GM18508 (cell line): ENCODE measurements around the gene CCK.

Source experiments
- ATAC-seq: cut with Tn5 transposase; IDR thresholded peaks from one replicate; pipeline ENCODE4 v1.9.1; 2021; ENCODE audit warnings: moderate number of reproducible peaks; ENCODE audit not compliant: insufficient read depth, unreplicated experiment

The CCK gene

DNA sequence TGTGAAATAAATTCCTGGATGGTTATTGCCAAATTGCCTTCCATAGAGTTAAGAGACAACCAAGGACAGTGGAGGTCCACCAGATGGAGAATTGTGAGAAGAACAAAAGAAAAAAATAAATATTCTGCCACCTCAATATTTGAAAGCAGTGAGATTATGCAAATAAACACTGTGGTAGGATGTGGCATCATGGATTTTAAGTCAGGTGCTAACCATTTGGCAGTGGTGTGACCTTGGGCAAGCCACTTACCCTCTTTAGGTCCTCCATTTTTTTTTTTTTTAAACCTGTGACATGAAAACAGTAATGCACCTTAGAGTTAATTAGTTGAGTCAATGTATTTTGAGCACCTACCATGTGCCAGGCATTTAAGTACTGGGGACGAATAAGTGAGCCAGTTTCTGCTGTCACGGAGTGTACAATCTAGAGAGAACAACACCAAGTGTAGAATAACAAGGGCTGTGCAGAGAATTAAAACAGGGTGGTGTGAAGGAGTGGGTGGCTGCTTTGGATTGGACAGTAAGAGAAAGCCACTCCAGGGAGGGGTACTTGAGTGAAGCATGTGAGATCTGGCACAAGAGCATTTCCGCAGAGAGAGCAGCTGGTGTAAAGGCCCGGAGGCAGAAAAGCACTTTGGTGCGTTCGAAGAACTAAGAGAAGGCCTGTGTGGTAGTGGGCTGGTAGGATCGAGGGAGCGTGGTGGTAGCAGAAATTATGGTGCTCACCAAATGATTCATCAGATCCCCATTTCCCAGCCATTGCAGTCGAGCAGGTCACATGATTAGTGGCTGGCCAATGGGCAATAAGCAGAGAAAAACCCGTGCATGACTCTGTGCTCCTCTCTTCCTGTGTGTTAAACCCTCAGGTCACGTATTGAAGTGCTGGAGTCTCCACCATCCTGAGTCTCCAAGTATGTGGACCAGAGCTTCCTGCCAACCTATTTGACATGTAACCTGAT lies 39.2 kb downstream of the CCK start:
- no peak for ATAC-seq

DNA sequence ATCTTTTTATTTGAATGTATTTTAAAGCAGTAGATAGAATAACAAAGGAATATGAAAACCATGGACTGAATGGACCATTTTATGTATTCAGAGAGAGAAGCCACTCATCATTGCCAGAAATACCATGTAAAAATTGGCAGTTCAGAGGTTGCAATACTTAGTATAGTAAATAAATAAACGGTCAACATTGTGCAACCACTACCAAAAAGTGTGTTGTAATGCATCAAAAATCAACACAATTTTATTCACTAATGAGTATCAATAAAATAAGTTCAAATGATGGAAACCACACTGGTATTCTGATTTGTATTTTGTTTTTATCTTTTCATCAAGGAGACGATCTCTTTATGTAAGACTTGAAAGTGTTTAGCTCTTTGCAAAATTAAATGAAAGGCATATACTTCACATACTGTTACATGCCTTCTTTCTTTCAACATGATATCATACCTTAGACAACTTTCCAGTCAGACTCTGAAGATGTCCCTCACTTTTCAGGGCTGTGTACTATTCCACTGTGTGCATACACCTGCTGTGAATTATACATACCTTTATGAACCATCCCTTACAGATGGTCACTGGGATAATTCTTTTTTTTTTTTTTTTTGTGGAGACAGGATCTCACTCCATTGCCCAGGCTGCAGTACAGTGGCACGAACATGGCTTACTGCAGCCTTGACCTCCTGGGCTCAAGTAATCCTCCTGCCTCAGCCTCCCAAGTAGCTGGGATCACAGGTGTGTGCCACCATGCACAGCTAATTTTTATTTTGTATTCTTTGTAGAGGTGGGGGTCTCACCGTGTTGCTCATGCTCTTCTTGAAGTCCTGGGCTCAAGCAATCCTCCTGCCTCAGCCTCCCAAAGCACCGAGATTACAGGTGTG lies 40.3 kb downstream of the CCK start:
- no peak for ATAC-seq

DNA sequence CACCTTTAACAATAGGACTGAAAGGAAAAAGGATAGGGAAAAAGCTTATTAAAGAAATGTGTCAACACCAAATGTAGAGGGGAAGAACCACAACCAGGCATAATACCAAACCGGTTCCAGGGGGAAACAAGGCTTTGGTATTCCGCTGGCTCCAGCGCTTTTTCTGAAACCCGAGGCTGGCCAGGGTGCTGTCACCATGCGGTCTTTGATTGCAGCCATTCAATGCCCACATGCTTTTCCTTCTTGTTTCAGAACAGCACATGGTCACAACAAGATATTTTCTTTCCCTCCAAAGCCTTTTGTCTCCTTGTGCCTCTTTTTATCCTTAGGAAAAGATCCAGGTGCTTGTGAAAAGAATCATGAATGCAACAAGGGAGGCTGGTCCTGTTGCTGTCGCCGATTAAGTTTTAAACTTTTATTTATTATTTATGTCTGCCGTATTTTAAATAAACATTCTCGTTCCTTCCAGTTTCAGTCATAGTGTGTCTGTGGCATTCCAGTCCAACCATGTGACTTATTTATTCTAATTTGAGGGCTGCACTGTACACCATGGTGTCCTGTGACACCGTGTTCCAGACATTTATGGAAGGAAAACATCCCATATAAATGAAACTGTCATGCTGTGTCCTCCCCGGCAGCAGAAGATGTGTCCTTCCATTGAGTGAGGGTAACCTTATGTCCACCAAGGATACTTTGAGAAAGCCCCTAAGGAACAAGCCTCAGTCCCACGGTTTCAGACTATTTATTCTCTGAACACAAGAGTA lies 41.1 kb downstream of the CCK start:
- ATAC-seq, result no peak

DNA sequence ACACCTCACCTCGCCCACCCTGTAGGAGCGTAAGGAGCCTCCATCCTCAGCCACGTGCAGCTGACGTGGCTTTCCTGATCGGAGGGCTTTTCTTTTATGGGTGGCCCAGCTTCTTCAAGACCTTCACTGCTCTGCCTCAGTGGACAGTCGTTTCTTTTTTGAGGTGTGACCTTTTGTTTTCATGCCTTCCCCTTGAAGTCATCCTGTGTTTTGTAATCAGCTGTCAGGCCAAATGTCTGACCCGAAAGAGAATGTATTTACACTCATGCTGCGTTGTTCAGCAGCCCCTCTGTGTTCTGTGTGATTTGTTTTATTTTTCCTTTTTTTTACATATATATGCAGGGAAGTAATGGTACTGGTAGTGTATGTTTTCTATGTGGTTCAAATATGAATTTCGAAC lies 41.8 kb downstream of the CCK start:
- ATAC-seq, result no peak

DNA sequence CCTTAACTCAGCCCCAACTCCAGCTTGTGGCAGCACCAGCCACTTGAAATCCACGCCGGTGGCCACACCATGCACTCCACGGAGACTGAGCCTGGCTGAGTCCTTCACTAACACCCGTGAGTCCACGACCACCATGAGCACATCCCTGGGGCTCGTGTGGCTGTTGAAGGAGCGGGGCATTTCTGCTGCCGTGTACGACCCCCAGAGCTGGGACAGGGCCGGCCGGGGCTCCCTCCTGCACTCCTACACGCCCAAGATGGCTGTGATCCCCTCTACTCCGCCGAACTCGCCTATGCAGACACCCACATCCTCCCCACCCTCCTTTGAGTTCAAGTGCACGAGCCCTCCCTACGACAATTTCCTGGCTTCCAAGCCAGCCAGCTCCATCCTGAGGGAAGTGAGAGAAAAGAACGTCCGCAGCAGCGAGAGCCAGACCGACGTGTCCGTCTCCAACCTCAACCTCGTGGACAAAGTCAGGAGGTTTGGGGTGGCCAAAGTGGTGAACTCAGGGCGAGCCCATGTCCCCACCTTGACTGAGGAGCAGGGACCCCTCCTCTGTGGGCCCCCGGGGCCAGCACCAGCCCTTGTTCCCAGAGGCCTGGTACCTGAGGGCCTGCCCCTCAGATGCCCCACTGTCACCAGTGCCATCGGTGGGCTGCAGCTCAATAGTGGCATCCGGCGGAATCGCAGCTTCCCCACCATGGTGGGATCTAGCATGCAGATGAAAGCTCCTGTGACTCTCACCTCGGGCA lies 42.9 kb downstream of the CCK start:
- ATAC-seq, result no peak

DNA sequence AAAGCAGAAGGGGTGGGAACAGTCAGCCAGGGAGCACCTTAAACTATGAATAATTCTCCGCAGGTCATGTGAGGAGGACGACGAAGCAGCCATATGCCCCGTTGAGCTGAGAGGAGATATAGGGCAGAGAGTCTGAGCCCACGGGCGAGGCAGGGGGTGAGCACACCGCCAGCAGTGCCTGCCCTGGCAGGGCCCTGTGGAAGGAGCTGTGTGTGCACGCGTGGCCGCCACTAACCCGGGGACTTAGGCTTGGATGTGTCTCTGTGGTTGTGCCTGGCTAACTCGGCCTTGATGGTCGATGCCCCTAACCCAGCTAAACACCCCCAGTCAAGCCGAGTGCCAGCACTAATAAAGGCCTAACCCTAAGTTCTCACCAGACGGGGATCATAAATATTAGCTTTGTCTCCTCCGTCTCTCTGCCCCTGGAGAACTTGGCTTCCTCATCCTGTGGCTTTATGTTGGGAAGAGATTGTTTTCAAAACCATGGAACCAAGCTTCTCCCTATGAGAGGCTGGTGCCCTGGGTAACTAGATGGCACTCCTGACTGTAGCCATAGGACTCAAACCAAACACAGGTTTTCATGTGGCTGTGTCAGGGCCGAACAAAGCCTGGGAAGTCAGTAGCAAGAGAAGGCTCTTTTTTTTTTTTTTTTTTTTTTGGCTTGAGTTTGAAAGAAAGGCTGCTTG lies 45.4 kb downstream of the CCK start:
- ATAC-seq, result no peak

DNA sequence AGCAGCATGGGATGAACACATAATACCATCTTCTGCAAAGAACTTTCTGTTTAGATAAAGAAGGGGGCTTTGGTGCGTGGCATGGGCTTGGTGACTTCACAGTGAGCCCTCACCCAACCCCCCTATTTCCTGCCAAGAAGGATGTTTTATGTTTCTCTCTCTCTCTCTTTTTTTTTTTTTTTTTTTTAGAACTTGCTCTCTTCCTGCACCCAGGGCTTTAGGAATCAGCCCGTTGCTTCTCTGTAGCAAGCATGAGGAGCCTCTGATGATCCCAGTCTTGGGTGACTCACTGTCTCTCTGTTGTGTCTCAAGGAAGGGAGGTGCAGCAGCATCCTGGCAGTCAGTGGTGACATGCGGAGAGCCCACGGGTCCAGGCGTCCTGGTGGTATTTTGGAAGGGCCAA lies 49.1 kb downstream of the CCK start:
- ATAC-seq, result no peak

DNA sequence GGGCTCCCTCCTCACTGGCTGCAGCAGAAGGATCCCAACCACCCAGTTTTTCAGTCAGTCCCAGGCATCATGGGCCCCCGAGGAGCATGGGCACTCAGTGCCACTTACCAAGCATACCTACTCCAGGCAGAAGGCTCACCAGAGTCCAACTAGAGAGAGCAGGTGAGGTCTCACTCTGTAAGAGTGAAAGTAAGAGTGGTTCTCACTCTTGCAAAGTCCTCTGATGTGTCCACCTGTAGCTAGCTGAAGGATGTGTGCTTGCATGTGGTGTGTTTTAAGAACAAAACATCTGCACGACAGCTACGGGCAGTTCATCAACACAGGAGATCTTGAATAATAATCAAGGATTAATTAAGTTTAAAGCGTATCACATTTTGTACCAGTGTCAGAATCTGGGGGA lies 49.7 kb downstream of the CCK start:
- ATAC-seq, result no peak

DNA sequence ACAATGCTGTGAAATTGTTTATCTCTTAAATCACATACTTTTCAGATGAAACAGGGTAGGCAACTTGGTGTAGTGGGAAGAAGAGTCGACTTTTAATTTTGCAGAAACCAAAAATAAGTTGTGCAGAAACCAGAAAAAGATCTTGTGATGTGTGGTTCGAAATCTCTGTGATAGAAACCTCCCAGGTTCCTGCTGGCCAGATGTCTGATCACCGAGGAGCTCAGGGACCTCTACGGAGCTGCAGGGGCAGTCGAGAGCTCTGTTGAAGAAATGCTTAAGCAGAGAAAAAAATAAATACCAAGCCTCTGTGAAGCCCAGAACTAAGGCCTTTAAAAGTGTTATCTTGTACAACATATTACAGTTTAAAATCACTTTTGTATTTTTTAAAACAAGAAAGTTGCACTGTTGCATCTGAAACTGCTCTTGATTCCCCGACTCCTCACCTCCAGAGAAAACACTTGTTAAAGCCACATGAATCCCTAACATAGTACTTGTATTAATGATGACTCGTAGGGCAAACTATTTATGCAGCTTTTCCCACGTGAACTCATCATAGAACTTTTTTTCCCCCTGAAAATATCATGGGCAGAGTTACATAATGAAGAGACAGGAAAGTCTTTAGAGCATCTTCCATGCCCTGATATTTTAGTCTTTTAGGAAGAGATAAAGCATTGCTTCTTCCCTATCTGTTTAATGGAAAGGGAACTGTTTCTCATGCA lies 51.3 kb downstream of the CCK start:
- ATAC-seq, result no peak

DNA sequence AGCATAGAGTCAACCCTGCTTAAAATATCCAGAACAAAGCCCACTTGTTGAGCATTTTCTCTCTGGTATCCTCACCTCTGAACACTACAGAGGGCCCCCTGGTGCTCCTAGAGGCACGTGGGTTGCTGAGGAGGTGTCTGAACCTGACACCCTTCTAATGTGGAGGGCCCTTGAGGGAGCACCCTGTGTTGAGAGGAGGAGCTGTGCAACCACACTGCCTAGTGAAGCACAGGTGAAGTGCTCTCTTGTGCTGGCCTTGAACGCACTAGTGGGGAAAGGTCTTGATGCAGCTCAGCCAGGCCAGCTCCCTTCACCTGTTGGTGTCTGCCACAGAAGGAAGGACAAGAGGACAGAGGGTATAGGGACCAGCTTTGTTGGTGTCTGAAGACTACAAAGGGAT lies 51.9 kb downstream of the CCK start:
- no peak for ATAC-seq

DNA sequence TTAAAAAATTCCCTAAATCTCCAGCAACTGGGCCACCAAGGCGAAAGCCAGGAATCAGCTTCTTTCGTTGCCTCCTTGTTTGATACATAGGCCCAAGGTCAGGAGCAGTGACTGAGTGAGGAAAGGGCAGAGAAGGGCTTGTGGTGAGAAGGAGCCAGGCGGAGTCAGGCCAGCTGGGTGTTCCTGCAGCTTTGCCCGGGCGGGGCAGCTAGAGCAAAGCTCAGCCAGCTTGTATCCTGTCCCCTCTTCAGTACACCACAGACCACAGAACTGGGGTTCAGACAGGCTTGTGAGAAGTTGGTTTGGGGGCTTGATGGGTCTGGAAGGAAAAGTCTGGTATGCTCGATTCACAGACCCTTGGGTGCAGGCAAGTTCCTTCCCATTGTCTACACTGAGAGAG lies 52.6 kb downstream of the CCK start:
- ATAC-seq, result no peak

DNA sequence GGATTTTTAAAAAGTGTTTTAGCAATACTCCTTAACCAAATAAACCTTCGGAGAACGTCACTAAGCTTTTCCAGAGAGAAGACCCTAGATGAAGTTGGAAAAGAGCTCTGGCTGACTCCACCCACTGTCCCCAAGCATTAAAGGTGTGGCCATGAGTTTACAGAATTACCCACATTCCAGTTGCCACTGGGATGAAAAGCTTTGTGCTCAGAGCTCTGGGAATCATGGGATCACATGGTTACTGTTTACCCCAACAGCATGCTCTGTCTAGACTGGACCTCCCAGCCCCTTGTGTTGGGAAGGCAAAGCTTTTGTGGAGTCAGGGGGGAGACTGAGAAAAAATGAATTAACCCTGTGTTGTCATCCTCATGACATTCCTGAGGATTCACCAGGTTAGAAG lies 55.3 kb downstream of the CCK start:
- ATAC-seq, result no peak

DNA sequence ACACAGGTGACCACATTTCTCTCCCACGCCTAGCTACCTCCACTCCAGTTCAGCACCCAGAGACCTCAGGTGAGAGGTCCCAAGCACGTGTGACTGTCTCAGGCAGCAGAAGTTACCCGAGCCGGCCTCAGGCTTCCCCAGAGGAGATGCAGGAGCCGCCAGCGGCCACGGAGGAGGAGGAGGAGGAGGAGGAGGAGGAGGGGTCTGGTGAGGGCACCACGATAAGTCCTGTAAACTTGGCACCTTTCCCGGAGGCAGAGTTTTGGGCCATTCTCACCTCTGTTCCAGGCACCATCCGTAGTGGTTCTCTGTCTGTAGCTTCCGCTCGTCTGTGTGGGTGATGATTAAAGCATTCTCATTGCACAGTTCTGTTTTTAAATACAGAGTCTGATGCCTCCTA lies 56.1 kb downstream of the CCK start:
- no peak for ATAC-seq
